Measurements from ENCODE around the gene CTDNEP1.

- TF ChIP-seq CTCF (IDR thresholded peaks at IDR 0.05; ENCODE audit: low read depth, low read length): no peak
- no peak for TF ChIP-seq EZH2phosphoT487 (IDR thresholded peaks at IDR 0.05; ENCODE audit: low read depth)
Observed at GRCh38 chr17:7222972-7223292, 28.6 kb downstream of the CTDNEP1 start.

Data from OCI-LY3 (cell line).